Testis (tissue), 2 donors: ENCODE measurements around the gene PTPA.

ENCODE experiments used
- CTCF ChIP-seq, 3 experiments: fragments of 450-650 bp in 2 of 3; fragments of 200-600 bp in 1 of 3; sonication (generic) in 1 of 3; IDR thresholded peaks; one replicate each; pipeline ENCODE4 v1.5.1; 2016 to 2019; ENCODE audit warnings: antibody characterized with exemption in 3 of 3, mild to moderate bottlenecking in 2 of 3, moderate library complexity in 1 of 3
- POLR2A ChIP-seq: fragments of 450-650 bp; IDR thresholded peaks from one replicate; pipeline ENCODE4 v1.6.1; 2017; ENCODE audit warnings: antibody characterized with exemption, mild to moderate bottlenecking, moderate library complexity

GRCh38 chr9:129102791-129103594 lies 8.2 kb upstream of the PTPA start:
- TF ChIP-seq CTCF (IDR thresholded peaks at IDR 0.05) (peak in 2 of 3 experiments; percentile 38 to 41), POLR2A (no peak)
